SK-N-SH treated with all-trans-retinoic acid at 6 μM for 48 hours (cell line): ENCODE measurements around the gene AKTIP.

Source experiments
- ATAC-seq: fragments of 200-7000 bp; cut with Tn5 transposase; 3 replicates; pipeline ENCODE4 v1.9.1; 2020; ENCODE audit warnings: mild to moderate bottlenecking, moderate library complexity
- ARNTL ChIP-seq: fragments of 450-650 bp; formaldehyde crosslinking; IDR thresholded peaks from 2 replicates; pipeline ENCODE4 v1.5.0; 2020; ENCODE audit warnings: low read depth, mild to moderate bottlenecking, moderate library complexity, borderline replicate concordance
- BACH2 ChIP-seq: fragments of 250-450 bp; sonication (Bioruptor Pico); IDR thresholded peaks from 2 replicates; pipeline ENCODE4 v1.9.0; 2021; ENCODE audit warnings: mild to moderate bottlenecking, borderline replicate concordance
- CREB5 ChIP-seq: fragments of 250-450 bp; sonication (Bioruptor Pico); IDR thresholded peaks from 2 replicates; pipeline ENCODE4 v1.5.1; 2020; ENCODE audit warnings: low read depth, mild to moderate bottlenecking, moderate library complexity
- ESRRG ChIP-seq: fragments of 250-450 bp; sonication (Bioruptor Pico); IDR thresholded peaks from 2 replicates; pipeline ENCODE4 v1.6.1; 2021; ENCODE audit warnings: mild to moderate bottlenecking
- GLIS3 ChIP-seq: fragments of 250-450 bp; sonication (Bioruptor Pico); IDR thresholded peaks from 2 replicates; pipeline ENCODE4 v1.5.0; 2020; ENCODE audit warnings: mild to moderate bottlenecking, moderate library complexity
- OSR1 ChIP-seq: fragments of 250-450 bp; sonication (Bioruptor Pico); IDR thresholded peaks from 2 replicates; pipeline ENCODE4 v1.8.0; 2022; ENCODE audit warnings: moderate library complexity, mild to moderate bottlenecking, inconsistent platforms
- PPARA ChIP-seq: fragments of 250-450 bp; sonication (Bioruptor Pico); IDR thresholded peaks from 2 replicates; pipeline ENCODE4 v1.5.0; 2020; ENCODE audit warnings: mild to moderate bottlenecking, borderline replicate concordance
- RARB ChIP-seq: fragments of 250-450 bp; sonication (Bioruptor Pico); IDR thresholded peaks from 2 replicates; pipeline ENCODE4 v1.8.0; 2021; ENCODE audit warnings: mild to moderate bottlenecking, moderate library complexity
- SNAI2 ChIP-seq: fragments of 250-450 bp; sonication (Bioruptor Pico); IDR thresholded peaks from 2 replicates; pipeline ENCODE4 v1.5.0; 2020; ENCODE audit warnings: mild to moderate bottlenecking, moderate library complexity
- TCF4 ChIP-seq: fragments of 250-450 bp; sonication (Bioruptor Pico); IDR thresholded peaks from 2 replicates; pipeline ENCODE4 v1.8.0; 2021; ENCODE audit warnings: mild to moderate bottlenecking, moderate library complexity, borderline replicate concordance
- TOX ChIP-seq: fragments of 250-450 bp; sonication (Bioruptor Pico); IDR thresholded peaks from 2 replicates; pipeline ENCODE4 v1.8.0; 2021; ENCODE audit warnings: mild to moderate bottlenecking, moderate library complexity, borderline replicate concordance
- TSHZ2 ChIP-seq: fragments of 250-450 bp; sonication (Bioruptor Pico); IDR thresholded peaks from 2 replicates; pipeline ENCODE4 v1.5.0; 2020; ENCODE audit warnings: mild to moderate bottlenecking, moderate library complexity
- ZC3H10 ChIP-seq: fragments of 250-450 bp; sonication (Bioruptor Pico); IDR thresholded peaks from 2 replicates; pipeline ENCODE4 v1.5.1; 2021; ENCODE audit warnings: mild to moderate bottlenecking, moderate library complexity
- ZFP3 ChIP-seq: fragments of 250-450 bp; sonication (Bioruptor Pico); IDR thresholded peaks from 2 replicates; pipeline ENCODE4 v1.5.0; 2020; ENCODE audit warnings: mild to moderate bottlenecking, moderate library complexity
- ZFP30 ChIP-seq: fragments of 450-650 bp; formaldehyde crosslinking; IDR thresholded peaks from 2 replicates; pipeline ENCODE4 v1.5.0; 2022; ENCODE audit warnings: mild to moderate bottlenecking, moderate library complexity
- ZNF565 ChIP-seq: fragments of 450-650 bp; formaldehyde crosslinking; conservative IDR thresholded peaks from 2 replicates; pipeline ENCODE4 v1.5.0; 2020; ENCODE audit warnings: low read depth, mild to moderate bottlenecking, moderate library complexity
- ZNF70 ChIP-seq: fragments of 450-650 bp; formaldehyde crosslinking; IDR thresholded peaks from 2 replicates; pipeline ENCODE4 v1.5.0; 2020; ENCODE audit warnings: mild to moderate bottlenecking, moderate library complexity
- ZNF8 ChIP-seq: fragments of 450-650 bp; formaldehyde crosslinking; IDR thresholded peaks from 2 replicates; pipeline ENCODE4 v1.5.0; 2020; ENCODE audit warnings: mild to moderate bottlenecking, moderate library complexity
- TF ChIP-seq, protein P1 (sequence below): fragments of 250-450 bp; sonication (Bioruptor Pico); IDR thresholded peaks from 2 replicates; pipeline ENCODE4 v1.8.0; 2020; ENCODE audit warnings: mild to moderate bottlenecking, moderate library complexity, borderline replicate concordance
- TF ChIP-seq, protein P2 (sequence below): fragments of 250-450 bp; sonication (Bioruptor Pico); IDR thresholded peaks from 2 replicates; pipeline ENCODE4 v1.8.0; 2021; ENCODE audit warnings: low read depth, mild to moderate bottlenecking, moderate library complexity, borderline replicate concordance
- TF ChIP-seq, protein P3 (sequence below): fragments of 250-450 bp; sonication (Bioruptor Pico); IDR thresholded peaks from 2 replicates; pipeline ENCODE4 v1.5.1; 2021; ENCODE audit warnings: mild to moderate bottlenecking, moderate library complexity

Gene AKTIP

DNA sequence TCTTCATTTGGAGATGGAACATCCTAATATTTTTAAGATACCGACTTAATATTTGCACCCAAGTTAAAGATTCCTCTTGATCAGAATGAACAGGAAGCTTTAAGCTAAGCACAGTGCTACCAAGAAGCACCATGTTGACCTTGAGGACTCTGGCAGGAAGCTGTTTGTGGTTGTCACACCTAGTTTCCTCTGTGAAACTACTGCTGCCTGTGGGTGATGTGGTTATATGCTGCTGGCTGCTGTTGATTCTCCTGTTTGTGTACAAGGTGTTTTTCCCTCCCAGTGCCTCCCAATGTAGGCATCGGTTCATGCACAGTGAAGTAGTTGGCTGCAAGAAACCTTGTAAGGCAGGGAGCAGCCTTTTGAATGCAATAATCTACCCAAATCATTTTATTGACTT is 45.3 kb downstream of the AKTIP start:
- no peak for TF ChIP-seq BACH2 (CRISPR knock-in tag)
- no peak for TF ChIP-seq RARB (CRISPR knock-in tag)
- TF ChIP-seq ZNF565 (CRISPR knock-in tag): no peak
- no peak for ATAC-seq

DNA sequence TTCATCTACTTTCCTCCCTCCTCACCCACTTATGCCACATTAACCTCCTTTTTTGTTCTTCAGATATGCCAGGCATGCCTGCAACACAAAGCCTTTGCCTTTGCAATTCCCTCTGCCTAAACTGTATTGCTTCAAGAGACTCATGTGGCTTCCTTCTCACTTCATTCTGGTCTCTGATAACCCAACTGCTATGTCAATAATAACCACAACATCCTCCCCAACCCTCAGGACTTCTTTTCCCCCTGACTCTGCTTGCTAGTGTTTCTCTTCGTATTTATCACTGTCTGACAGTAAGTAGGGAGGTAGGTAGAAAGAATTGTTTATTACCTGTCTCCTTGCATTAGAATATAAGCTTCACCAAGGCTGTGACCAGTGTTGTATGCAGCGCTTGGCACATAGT is 46.4 kb downstream of the AKTIP start:
- TF ChIP-seq ZC3H10 (CRISPR knock-in tag) (no peak), ZNF8 (CRISPR knock-in tag) (no peak), SNAI2 (CRISPR knock-in tag) (no peak), TCF4 (CRISPR knock-in tag) (no peak)
- no peak for ATAC-seq

GRCh38 chr16:53453928-53454327 is 49.1 kb downstream of the AKTIP start:
- ATAC-seq: no peak

DNA sequence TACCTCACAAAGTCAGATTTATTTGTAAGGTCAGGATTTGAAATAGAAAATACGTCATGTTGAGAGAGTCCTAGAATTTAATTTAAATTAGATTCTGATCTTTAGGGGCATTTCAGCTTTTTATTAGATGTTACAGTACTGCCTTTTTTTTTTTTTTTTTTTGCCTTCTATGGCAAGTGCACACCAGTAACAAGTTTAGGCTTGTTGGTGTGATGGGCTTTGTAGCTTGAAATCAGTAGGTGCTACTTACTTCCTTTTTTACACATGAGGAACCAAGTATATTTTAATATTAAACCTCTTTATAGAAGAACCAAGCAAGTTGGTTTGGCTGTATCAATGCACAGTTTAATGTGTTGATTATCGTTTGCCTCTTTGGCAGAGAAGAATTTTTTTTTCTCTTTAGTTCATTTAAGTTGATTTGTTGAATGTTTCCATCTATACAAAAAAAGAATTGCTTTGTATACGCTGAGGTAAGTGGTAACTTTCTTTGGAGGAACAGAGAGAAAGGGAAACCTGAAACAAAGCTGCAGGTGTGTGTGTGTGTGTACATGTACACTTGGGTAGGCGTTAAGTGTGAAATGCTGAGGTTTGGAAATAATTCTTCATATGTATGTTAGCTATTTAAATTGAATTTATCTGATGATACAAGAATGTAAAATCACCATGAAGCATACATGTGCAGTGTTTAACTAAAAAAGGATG is 53.0 kb downstream of the AKTIP start:
- no peak for ATAC-seq
- TF ChIP-seq RARB (CRISPR knock-in tag) (no peak), ZFP30 (CRISPR knock-in tag) (no peak), TSHZ2 (no peak), TOX (CRISPR knock-in tag) (no peak), ZC3H10 (CRISPR knock-in tag) (no peak), GLIS3 (CRISPR knock-in tag) (no peak), CREB5 (CRISPR knock-in tag) (no peak), OSR1 (CRISPR knock-in tag) (no peak), ESRRG (CRISPR knock-in tag) (no peak)
- TF ChIP-seq, protein P1, sequence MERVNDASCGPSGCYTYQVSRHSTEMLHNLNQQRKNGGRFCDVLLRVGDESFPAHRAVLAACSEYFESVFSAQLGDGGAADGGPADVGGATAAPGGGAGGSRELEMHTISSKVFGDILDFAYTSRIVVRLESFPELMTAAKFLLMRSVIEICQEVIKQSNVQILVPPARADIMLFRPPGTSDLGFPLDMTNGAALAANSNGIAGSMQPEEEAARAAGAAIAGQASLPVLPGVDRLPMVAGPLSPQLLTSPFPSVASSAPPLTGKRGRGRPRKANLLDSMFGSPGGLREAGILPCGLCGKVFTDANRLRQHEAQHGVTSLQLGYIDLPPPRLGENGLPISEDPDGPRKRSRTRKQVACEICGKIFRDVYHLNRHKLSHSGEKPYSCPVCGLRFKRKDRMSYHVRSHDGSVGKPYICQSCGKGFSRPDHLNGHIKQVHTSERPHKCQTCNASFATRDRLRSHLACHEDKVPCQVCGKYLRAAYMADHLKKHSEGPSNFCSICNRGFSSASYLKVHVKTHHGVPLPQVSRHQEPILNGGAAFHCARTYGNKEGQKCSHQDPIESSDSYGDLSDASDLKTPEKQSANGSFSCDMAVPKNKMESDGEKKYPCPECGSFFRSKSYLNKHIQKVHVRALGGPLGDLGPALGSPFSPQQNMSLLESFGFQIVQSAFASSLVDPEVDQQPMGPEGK (CRISPR knock-in tag): no peak
- TF ChIP-seq, protein P2, sequence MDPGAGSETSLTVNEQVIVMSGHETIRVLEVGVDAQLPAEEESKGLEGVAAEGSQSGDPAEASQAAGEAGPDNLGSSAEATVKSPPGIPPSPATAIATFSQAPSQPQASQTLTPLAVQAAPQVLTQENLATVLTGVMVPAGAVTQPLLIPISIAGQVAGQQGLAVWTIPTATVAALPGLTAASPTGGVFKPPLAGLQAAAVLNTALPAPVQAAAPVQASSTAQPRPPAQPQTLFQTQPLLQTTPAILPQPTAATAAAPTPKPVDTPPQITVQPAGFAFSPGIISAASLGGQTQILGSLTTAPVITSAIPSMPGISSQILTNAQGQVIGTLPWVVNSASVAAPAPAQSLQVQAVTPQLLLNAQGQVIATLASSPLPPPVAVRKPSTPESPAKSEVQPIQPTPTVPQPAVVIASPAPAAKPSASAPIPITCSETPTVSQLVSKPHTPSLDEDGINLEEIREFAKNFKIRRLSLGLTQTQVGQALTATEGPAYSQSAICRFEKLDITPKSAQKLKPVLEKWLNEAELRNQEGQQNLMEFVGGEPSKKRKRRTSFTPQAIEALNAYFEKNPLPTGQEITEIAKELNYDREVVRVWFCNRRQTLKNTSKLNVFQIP: no peak

More at GRCh38 chr16:53453928-53454327, 49.1 kb downstream of the AKTIP start:
- TF ChIP-seq, protein P1 (CRISPR knock-in tag): no peak
- TF ChIP-seq ZC3H10 (CRISPR knock-in tag) (no peak), ARNTL (CRISPR knock-in tag) (no peak), PPARA (no peak), BACH2 (CRISPR knock-in tag) (no peak), CREB5 (CRISPR knock-in tag) (no peak), GLIS3 (CRISPR knock-in tag) (no peak), ZNF70 (CRISPR knock-in tag) (no peak), TCF4 (CRISPR knock-in tag) (no peak), ESRRG (CRISPR knock-in tag) (no peak), ZFP3 (CRISPR knock-in tag) (no peak), TOX (CRISPR knock-in tag) (no peak)
- TF ChIP-seq, protein P3, sequence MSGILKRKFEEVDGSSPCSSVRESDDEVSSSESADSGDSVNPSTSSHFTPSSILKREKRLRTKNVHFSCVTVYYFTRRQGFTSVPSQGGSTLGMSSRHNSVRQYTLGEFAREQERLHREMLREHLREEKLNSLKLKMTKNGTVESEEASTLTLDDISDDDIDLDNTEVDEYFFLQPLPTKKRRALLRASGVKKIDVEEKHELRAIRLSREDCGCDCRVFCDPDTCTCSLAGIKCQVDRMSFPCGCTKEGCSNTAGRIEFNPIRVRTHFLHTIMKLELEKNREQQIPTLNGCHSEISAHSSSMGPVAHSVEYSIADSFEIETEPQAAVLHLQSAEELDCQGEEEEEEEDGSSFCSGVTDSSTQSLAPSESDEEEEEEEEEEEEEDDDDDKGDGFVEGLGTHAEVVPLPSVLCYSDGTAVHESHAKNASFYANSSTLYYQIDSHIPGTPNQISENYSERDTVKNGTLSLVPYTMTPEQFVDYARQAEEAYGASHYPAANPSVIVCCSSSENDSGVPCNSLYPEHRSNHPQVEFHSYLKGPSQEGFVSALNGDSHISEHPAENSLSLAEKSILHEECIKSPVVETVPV (CRISPR knock-in tag): no peak
